Heart left ventricle (tissue), 16 donors: ENCODE measurements around the gene MEGF8. TPM values are rescaled to one million over a fixed set of nuclear protein-coding genes. Genes with fewer than 3 reads are reported as not detected.
A peak's percentile ranks its signal among the peaks of the same experiment; 100 is the strongest.

Experiments used
- ATAC-seq, 4 donors: fragments of 200-7000 bp; cut with Tn5 transposase; one replicate each; pipeline ENCODE4 v1.9.1; 2020 to 2022; ENCODE audit warnings: moderate library complexity in 4 of 4, mild to moderate bottlenecking in 3 of 4, moderate number of reproducible peaks in 1 of 4
- DNase-seq, 5 donors: peaks; one replicate each; pipeline ENCODE4 v3.0.0-alpha.2; 2020
- H3K27ac ChIP-seq, 12 donors: fragments of 200-600 bp; sonication (generic) in 4 of 12; one replicate each; pipeline versions ENCODE4 v1.5.0 to v1.8.0; 2016 to 2022; ENCODE audit warnings: mild to moderate bottlenecking in 2 of 12
- H3K27me3 ChIP-seq, 9 donors: fragments of 200-600 bp; sonication (generic) in 2 of 9; one replicate each; pipeline versions ENCODE4 v1.5.1 to v1.8.0; 2016 to 2022; ENCODE audit warnings: mild to moderate bottlenecking in 3 of 9
- H3K36me3 ChIP-seq, 9 donors: fragments of 200-600 bp; sonication (generic) in 2 of 9; one replicate each; pipeline versions ENCODE4 v1.5.0 to v1.8.0; 2018 to 2022; ENCODE audit warnings: mild to moderate bottlenecking in 2 of 9
- H3K4me1 ChIP-seq, 12 donors: fragments of 200-600 bp; sonication (generic) in 4 of 12; one replicate each; pipeline versions ENCODE4 v1.5.0 to v1.8.0; 2016 to 2022; ENCODE audit warnings: mild to moderate bottlenecking in 3 of 12
- H3K4me3 ChIP-seq, 12 donors: fragments of 200-600 bp; sonication (generic) in 4 of 12; one replicate each; pipeline versions ENCODE4 v1.5.0 to v1.8.0; 2017 to 2022; ENCODE audit warnings: mild to moderate bottlenecking in 9 of 12, moderate library complexity in 4 of 12
- H3K9me3 ChIP-seq, 12 donors: fragments of 200-600 bp; sonication (generic) in 4 of 12; one replicate each; pipeline versions ENCODE4 v1.5.0 to v1.8.0; 2016 to 2022; ENCODE audit warnings: mild to moderate bottlenecking in 1 of 12
- CTCF ChIP-seq, 12 donors: fragments of 200-600 bp; sonication (generic) in 4 of 12; IDR thresholded peaks; one replicate each; pipeline versions ENCODE4 v1.5.0 to v1.8.0; 2018 to 2022; ENCODE audit warnings: antibody characterized with exemption in 12 of 12, mild to moderate bottlenecking in 5 of 12
- POLR2A ChIP-seq, 2 donors: fragments of 450-650 bp; IDR thresholded peaks; one replicate each; pipeline ENCODE4 v1.6.1; 2017; ENCODE audit warnings: antibody characterized with exemption in 2 of 2, mild to moderate bottlenecking in 2 of 2, moderate library complexity in 2 of 2
- WGBS, 4 donors: extraction: QIAGEN DNeasy Blood & Tissue Kit in 2 of 4; methylation state at CpG; one replicate each; pipeline versions ENCODE4 v1.1.5 to v1.1.7; 2013 to 2018; 5-methylcytosine and 5-hydroxymethylcytosine counted together
- intact Hi-C, 10 donors: fragments of 100-400 bp; cut with DNase I; formaldehyde crosslinking; loops; one replicate each; pipeline versions ENCODE4 v1.11.1 to v1.14.2; 2022
- polyA plus RNA-seq, 2 donors: library from polyadenylated mRNA; stranded (reverse); fragments of 200-250 nt; gene quantifications; one replicate each; pipeline ENCODE4 v1.2.3, GENCODE V29; 2013
- total RNA-seq, 9 donors: library from RNA; depleted of rRNA in 2 of 9; stranded (reverse); fragments of >200 nt in 2 of 9; fragmentation: NEBNext Ultra II Directional in 3 of 9; extraction: Animal tissue kit (Norgen Biotek cat#: 25700) in 3 of 9; gene quantifications; one replicate each; pipeline versions ENCODE4 v1.1.0 to v1.2.4, GENCODE V29; 2016 to 2023
- donor health status: ischemic (EF 13 %, LVEDD 7.1; RV severe dilation, severe dysfunction).
- donor health status: healthy with polysubstance abuse.
- donor health status: DM: no; HTN: yes; CAD: no.
- donor health status: DM: no; HTN: no; CAD: no.
- donor health status: ischemic (EF 25% LVEDD 6.9; RV normal size, moderate dysfunction).
- donor health status: ischemic (EF 25% LVEDD 5.7; RV mildly dilated, moderate dysfunction).
- donor health status: healthy.
- donor health status: DM: yes; HTN: yes; CAD: no.
- donor health status: ischemic (EF 35%, LVEDD 5.7; RV mildly dilated, moderate dysfunction).
- donor health status: nonischemic (EF 11% LVEDD 7.7; RV severe dilation, severe dysfunction).
- donor health status: DM: yes; HTN: yes; CAD: no.
- donor health status: PGD.
- donor health status: ischemic (EF 29% LVEDD 5.4; RV normal size, mild dysfunction).
- donor health status: nonischemic (EF 23%, LVEDD 6.1; RV moderate dilation, normal function).

Gene MEGF8
- total and polyA plus RNA-seq, 11 donors: 22.8 to 50.4 (median 32.8) TPM

DNA sequence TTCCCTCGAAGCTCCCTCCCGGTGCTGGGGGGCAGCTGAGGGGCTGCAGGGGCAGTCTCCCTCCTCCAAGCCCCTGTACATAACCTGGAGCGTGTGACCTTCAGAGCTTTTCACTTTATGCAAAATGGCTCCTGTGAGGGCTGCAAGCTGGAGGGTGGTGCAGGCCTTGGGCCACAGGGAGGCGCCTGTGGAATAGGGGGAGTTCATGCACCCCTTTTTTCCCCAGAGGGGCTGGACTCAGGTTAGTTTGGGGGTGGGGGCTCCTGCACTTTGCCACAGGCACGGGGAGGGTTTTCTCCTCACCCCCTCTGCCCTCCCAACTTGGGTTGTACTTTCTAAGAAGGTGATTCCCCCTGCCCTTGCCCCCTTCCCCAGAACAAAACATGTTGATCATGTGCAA is 30.1 kb upstream of the MEGF8 start:
- WGBS, 4 donors: 71 to 80% (median 79%) methylated on average over 5 of the region's 5 CpGs
- TF ChIP-seq CTCF (IDR thresholded peaks at IDR 0.05) (no peak), POLR2A (IDR thresholded peaks at IDR 0.05) (no peak)
- no peak overlapping the region for H3K4me3 ChIP-seq
- H3K27me3 ChIP-seq: no peaks in the 10 kb centered on the region
- ATAC-seq (no peak), DNase-seq (no peak)
- H3K4me1 ChIP-seq: no peaks in the 10 kb centered on the region
- intact Hi-C loops: loop anchor here in 2 of 10 donors (5.0 to 10.0 kb wide), 3 partner anchors 48 to 163 kb away; partner anchors contain the start of gene POU2F2 (in 2 of the 2)
- no peaks in the 10 kb centered on the region for H3K9me3 ChIP-seq
- H3K27ac ChIP-seq: no peak overlapping the region
- peaks cover 0 to 56% (median 47%) of the 10 kb centered on the region in 9 donors for H3K36me3 ChIP-seq

GRCh38 chr19:42295831-42296525 is 29.5 kb upstream of the MEGF8 start:
- no peak overlapping the region for H3K27ac ChIP-seq
- peak; percentile 76 to 90 (median 82) for DNase-seq
- 64 to 98% (median 79%) methylated on average over 3 to 6 of the region's 6 CpGs for WGBS, 4 donors
- no peaks in the 10 kb centered on the region for H3K27me3 ChIP-seq
- peaks cover 0 to 49% (median 41%) of the 10 kb centered on the region in 9 donors for H3K36me3 ChIP-seq
- no peaks in the 10 kb centered on the region for H3K9me3 ChIP-seq
- H3K4me3 ChIP-seq: no peak overlapping the region
- no peaks in the 10 kb centered on the region for H3K4me1 ChIP-seq
- intact Hi-C loops: loop anchor here in 3 of 10 donors (1.0 to 10.0 kb wide), 4 partner anchors 49 to 164 kb away; partner anchors contain the start of gene POU2F2 (in 2 of the 3)
- peak; percentile 89 to 97 (median 94) for TF ChIP-seq CTCF (IDR thresholded peaks at IDR 0.05)
- TF ChIP-seq POLR2A (IDR thresholded peaks at IDR 0.05): no peak
- ATAC-seq: peak; percentile 42 to 84 (median 77)

DNA sequence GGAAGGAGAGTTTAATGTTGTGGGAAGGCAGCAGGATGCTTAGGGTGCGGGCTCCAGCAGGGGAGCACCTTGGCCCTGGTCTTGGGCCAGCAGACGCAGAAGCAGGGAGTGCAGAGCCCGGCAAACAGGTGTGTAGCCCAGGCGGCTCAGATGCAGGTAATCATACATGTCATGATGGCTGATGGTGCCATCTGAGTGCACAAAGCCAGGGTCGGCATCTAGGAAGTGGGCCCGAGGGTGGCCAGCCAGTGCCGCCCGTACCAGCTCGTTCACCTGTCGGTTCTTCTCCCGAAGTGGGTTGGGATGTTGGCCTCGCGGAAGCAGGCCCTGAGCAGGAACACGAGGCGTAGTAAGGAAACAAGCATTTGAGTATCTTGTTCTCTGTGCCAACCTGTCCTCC is 28.4 kb upstream of the MEGF8 start:
- H3K36me3 ChIP-seq: peaks cover 0 to 39% (median 30%) of the 10 kb centered on the region in 9 donors
- no peak for DNase-seq
- intact Hi-C loops: loop anchor here in 2 of 10 donors (5.0 to 10.0 kb wide), 3 partner anchors 50 to 165 kb away; partner anchors contain the start of gene POU2F2 (in 2 of the 2)

More for the DNA sequence above, 28.4 kb upstream of the MEGF8 start:
- no peak overlapping the region for H3K4me3 ChIP-seq
- no peak for TF ChIP-seq CTCF (IDR thresholded peaks at IDR 0.05)
- no peak for TF ChIP-seq POLR2A (IDR thresholded peaks at IDR 0.05)
- peaks cover 0 to 8% (median 5%) of the 10 kb centered on the region in 12 donors for H3K4me1 ChIP-seq
- WGBS, 4 donors: 90 to 94% (median 93%) methylated on average over 13 to 15 of the region's 15 CpGs
- H3K27ac ChIP-seq: no peak overlapping the region
- no peaks in the 10 kb centered on the region for H3K9me3 ChIP-seq
- ATAC-seq: no peak
- no peaks in the 10 kb centered on the region for H3K27me3 ChIP-seq
